HepG2 (cell line): Measurements from ENCODE around the gene GCN1. TPM values are rescaled to one million over a fixed set of nuclear protein-coding genes. Genes with fewer than 3 reads are reported as not detected.

ENCODE experiments used
- ATAC-seq: fragments of 200-7000 bp; cut with Tn5 transposase; 3 replicates; pipeline ENCODE4 v1.9.1; 2020; ENCODE audit warnings: mild to moderate bottlenecking, moderate library complexity
- BruUV-seq: library from RNA; stranded (reverse); fragments of 400-500 nt; replicated peaks from 2 replicates; lab custom pipeline; 2021; lab: Mats Ljungman, UMichigan
- CTCF ChIA-PET: fragments of 300-600 bp; formaldehyde crosslinking; extraction: SDS; loops from one replicate; lab custom pipeline; 2021; ENCODE audit warnings: low total read pairs, inconsistent platforms, low intra/inter-chr PET ratio; lab: Yijun Ruan, JAX
- POLR2A ChIA-PET: fragments of 350-600 bp; sonication (Branson Sonifier 250); formaldehyde crosslinking; loops from one replicate; lab custom pipeline; 2020; ENCODE audit warnings: antibody characterized with exemption, inconsistent platforms; lab: Yijun Ruan, JAX
- DNase-seq: peaks from one replicate; pipeline ENCODE4 v3.0.0-alpha.2; 2015; ENCODE audit warnings: low spot score
- FAIRE-seq: peaks from 3 replicates; lab custom pipeline; 2011; peaks lifted over from hg19 to GRCh38; lab: Jason Lieb, UNC
- H2AFZ ChIP-seq: one replicate; pipeline ENCODE4 v1.6.1; 2011; ENCODE audit warnings: low read length, inconsistent platforms
- H3K27ac ChIP-seq: fragments of 300-600 bp; 3 replicates; pipeline ENCODE4 v1.8.0; 2011; ENCODE audit warnings: mixed run types, mild to moderate bottlenecking, mixed read lengths, low read length, inconsistent platforms; ENCODE audit not compliant: insufficient read depth; ENCODE audit errors: extremely low read length
- H3K27me3 ChIP-seq, 2 experiments: fragments of 200-600 bp in 1 of 2; 2 replicates in 1 of 2; 3 replicates in 1 of 2; pipeline versions ENCODE4 v1.6.0 to v1.8.0; 2011; ENCODE audit warnings: low read length in 2 of 2, mild to moderate bottlenecking in 2 of 2, moderate library complexity in 2 of 2, inconsistent platforms in 1 of 2; ENCODE audit not compliant: insufficient read depth in 2 of 2, control insufficient read depth in 1 of 2
- H3K36me3 ChIP-seq, 2 experiments: fragments of 200-600 bp in 1 of 2; replicated peaks in 1 of 2; 2 replicates in 1 of 2; 3 replicates in 1 of 2; pipeline versions ENCODE4 v1.5.1 to v1.8.0; 2011; ENCODE audit warnings: low read length in 2 of 2, inconsistent platforms in 1 of 2; ENCODE audit not compliant: insufficient read depth in 2 of 2, control insufficient read depth in 1 of 2
- H3K4me1 ChIP-seq: 2 replicates; pipeline ENCODE4 v1.5.1; 2012; ENCODE audit warnings: low read length, inconsistent platforms; ENCODE audit not compliant: insufficient read depth
- H3K4me2 ChIP-seq: 2 replicates; pipeline ENCODE4 v1.6.0; 2011; ENCODE audit warnings: low read depth, low read length, inconsistent platforms
- H3K4me3 ChIP-seq, 3 experiments: fragments of 200-600 bp in 1 of 3; sonication (generic), shearing (Covaris generic) in 1 of 3; replicated peaks in 1 of 3; 2 replicates each; pipeline ENCODE4 v1.5.1; 2011 to 2016; ENCODE audit warnings: low read length in 3 of 3, inconsistent platforms in 2 of 3, low read depth in 2 of 3, mild to moderate bottlenecking in 2 of 3, control low read depth in 1 of 3, mixed read lengths in 1 of 3; ENCODE audit not compliant: insufficient read depth in 1 of 3
- H3K79me2 ChIP-seq: one replicate; pipeline ENCODE4 v1.6.1; 2011; ENCODE audit warnings: low read length, inconsistent platforms; ENCODE audit not compliant: insufficient read depth
- H3K9ac ChIP-seq: 2 replicates; pipeline ENCODE4 v1.6.0; 2011; ENCODE audit warnings: mild to moderate bottlenecking, low read depth, low read length, inconsistent platforms; ENCODE audit not compliant: insufficient read depth
- H3K9me3 ChIP-seq: 2 replicates; pipeline ENCODE4 v1.5.1; 2012; ENCODE audit warnings: mild to moderate bottlenecking, low read length
- H4K20me1 ChIP-seq: 2 replicates; pipeline ENCODE4 v1.6.0; 2011; ENCODE audit warnings: inconsistent platforms, mild to moderate bottlenecking, low read length, moderate library complexity; ENCODE audit not compliant: insufficient read depth
- ARID3A ChIP-seq: IDR thresholded peaks from 2 replicates; pipeline ENCODE4 v1.6.1; 2012; ENCODE audit warnings: low read depth, low read length, improper control_type of control experiment
- BRCA1 ChIP-seq: sonication (generic); formaldehyde crosslinking; IDR thresholded peaks from 2 replicates; pipeline ENCODE4 v1.4.0; 2020; ENCODE audit warnings: missing genetic modification reagents
- CHCHD3 ChIP-seq: sonication (generic); formaldehyde crosslinking; IDR thresholded peaks from 2 replicates; pipeline ENCODE4 v1.8.0; 2022; ENCODE audit warnings: mild to moderate bottlenecking, missing genetic modification reagents, moderate library complexity
- CREB3 ChIP-seq: sonication (generic); formaldehyde crosslinking; IDR thresholded peaks from 2 replicates; pipeline ENCODE4 v1.5.0; 2020; ENCODE audit warnings: missing genetic modification reagents
- GLI4 ChIP-seq: sonication (generic); formaldehyde crosslinking; IDR thresholded peaks from 2 replicates; pipeline ENCODE4 v1.5.1; 2020; ENCODE audit warnings: missing genetic modification reagents, mild to moderate bottlenecking, moderate library complexity, borderline replicate concordance
- HHEX ChIP-seq: IDR thresholded peaks from 2 replicates; pipeline ENCODE4 v1.6.1; 2016; ENCODE audit warnings: control low read depth
- HOMEZ ChIP-seq: IDR thresholded peaks from 2 replicates; pipeline ENCODE4 v1.6.1; 2016; ENCODE audit warnings: low read depth
- JUNB ChIP-seq: sonication (generic); formaldehyde crosslinking; IDR thresholded peaks from 2 replicates; pipeline ENCODE4 v1.8.0; 2022; ENCODE audit warnings: missing genetic modification reagents, mild to moderate bottlenecking, borderline replicate concordance
- KLF13 ChIP-seq: sonication (generic); formaldehyde crosslinking; IDR thresholded peaks from 2 replicates; pipeline ENCODE4 v1.4.0; 2020; ENCODE audit warnings: mild to moderate bottlenecking, missing genetic modification reagents
- MIXL1 ChIP-seq: IDR thresholded peaks from 2 replicates; pipeline ENCODE4 v1.6.1; 2016
- MTERF4 ChIP-seq: sonication (generic); formaldehyde crosslinking; IDR thresholded peaks from 2 replicates; pipeline ENCODE4 v1.8.0; 2023; ENCODE audit warnings: mild to moderate bottlenecking, missing genetic modification reagents
- NR2F1 ChIP-seq, 2 experiments: fragments of 450-650 bp in 1 of 2; formaldehyde crosslinking in 1 of 2; IDR thresholded peaks; 2 replicates each; pipeline versions ENCODE4 v1.5.0 to v1.6.1; 2016 to 2020; ENCODE audit warnings: mild to moderate bottlenecking in 1 of 2, missing compliant biosample characterization in 1 of 2, missing genetic modification reagents in 1 of 2, moderate library complexity in 1 of 2
- SIX1 ChIP-seq: sonication (generic); formaldehyde crosslinking; IDR thresholded peaks from 2 replicates; pipeline ENCODE4 v1.4.0; 2020; ENCODE audit warnings: missing genetic modification reagents, borderline replicate concordance
- ZBTB3 ChIP-seq: sonication (generic); formaldehyde crosslinking; IDR thresholded peaks from 2 replicates; pipeline ENCODE4 v1.4.0; 2020; ENCODE audit warnings: low read depth, mild to moderate bottlenecking, moderate library complexity, missing genetic modification reagents, borderline replicate concordance
- ZBTB7A ChIP-seq: sonication (generic); formaldehyde crosslinking; IDR thresholded peaks from 2 replicates; pipeline ENCODE4 v1.8.0; 2022; ENCODE audit warnings: mild to moderate bottlenecking, missing genetic modification reagents
- WGBS: methylation state at CpG from one replicate; pipeline ENCODE4 v1.1.6; 2017; ENCODE audit warnings: low lambda C conversion rate; 5-methylcytosine and 5-hydroxymethylcytosine counted together
- in situ Hi-C: cut with HindIII; loops from 2 replicates; pipeline ENCODE4 v1.10.0; 2017; ENCODE audit warnings: low pct_unique_long_range_greater_than_20kb; ENCODE audit not compliant: extremely low pct_ligation_motif_present
- intact Hi-C: fragments of 100-400 bp; cut with micrococcal nuclease; formaldehyde crosslinking; loops from one replicate; pipeline ENCODE4 v1.10.0; 2022; ENCODE audit not compliant: unreplicated experiment
- polyA plus RNA-seq, 8 experiments: library from polyadenylated mRNA; depleted of rRNA in 3 of 8; stranded (reverse) in 7 of 8; unstranded in 1 of 8; fragments of >200 nt; fragmentation: Illumina TruSeq in 4 of 8; extraction: Trizol in 4 of 8; gene quantifications; 2 replicates each; pipeline versions ENCODE4 v1.2.1 to v1.2.3, GENCODE V29; 2011 to 2016; ENCODE audit warnings: low read depth in 4 of 8, missing spikeins in 1 of 8, mixed read lengths in 1 of 8; ENCODE audit not compliant: insufficient read depth in 1 of 8
- total RNA-seq, 5 experiments: library from RNA; depleted of rRNA; stranded (reverse); fragments of >200 nt; fragmentation: Illumina TruSeq; extraction: Trizol; gene quantifications; 2 replicates each; pipeline ENCODE4 v1.2.3, GENCODE V29; 2016; ENCODE audit warnings: low read depth in 1 of 5

Gene GCN1
- total and polyA plus RNA-seq, 2 of the 13 experiments (the other 11 are each of a cell fraction or from before 2014, with no cell fraction given): 58.2 to 83.0 TPM

- TF ChIP-seq GLI4: no peak
Observed at GRCh38 chr12:120206228-120206627, 11.7 kb upstream of the GCN1 start (continued).

- H3K4me3 ChIP-seq: no peak overlapping the region
- H3K36me3 ChIP-seq: peaks cover 3 to 18% of the 10 kb centered on the region in 2 experiments; a peak in 4 of 5 replicates
- H3K4me1 ChIP-seq: peaks cover 19% of the 10 kb centered on the region
- POLR2A ChIA-PET: interaction anchor here (1.1 to 5.9 kb wide), 3 partner anchors 15 to 87 kb away, joined by 3 to 378 read pairs (median 9); partner anchors contain the start of gene RNU4-2
- H2AFZ ChIP-seq: no peak overlapping the region
- intact Hi-C loops: no loop called here
- no peaks in the 10 kb centered on the region for H3K9me3 ChIP-seq
- TF ChIP-seq ZBTB3 (CRISPR knock-in tag): no peak
- no peak for TF ChIP-seq SIX1
- no peak for TF ChIP-seq CHCHD3 (CRISPR knock-in tag)
- TF ChIP-seq ZBTB7A (CRISPR knock-in tag): no peak
- TF ChIP-seq KLF13 (CRISPR knock-in tag): no peak
- TF ChIP-seq MTERF4 (CRISPR knock-in tag): no peak
- TF ChIP-seq BRCA1 (CRISPR knock-in tag): no peak
- TF ChIP-seq HOMEZ (CRISPR knock-in tag): no peak
- TF ChIP-seq NR2F1 (CRISPR knock-in tag; IDR thresholded peaks at IDR 0.05): no peak
- TF ChIP-seq JUNB (CRISPR knock-in tag): no peak
- no peak for TF ChIP-seq MIXL1
- no peak for TF ChIP-seq HHEX
- TF ChIP-seq ARID3A: no peak
- no peak for TF ChIP-seq CREB3 (CRISPR knock-in tag)
- H3K27me3 ChIP-seq: no peaks in the 10 kb centered on the region; a peak in 1 of 5 replicates
- peaks cover 17% of the 10 kb centered on the region for H4K20me1 ChIP-seq
- 98% methylated on average over 7 of the region's 7 CpGs for WGBS
- BruUV-seq: no TSS peak
- ATAC-seq (no peak), FAIRE-seq (no peak), DNase-seq (no peak)
- in situ Hi-C loops: no loop called here
- H3K27ac ChIP-seq: no peak overlapping the region
- H3K9ac ChIP-seq: no peak overlapping the region
- H3K4me2 ChIP-seq: no peak overlapping the region
- H3K79me2 ChIP-seq: peaks cover 22% of the 10 kb centered on the region
- CTCF ChIA-PET: no interaction called here
Observed at GRCh38 chr12:120204171-120204570, 9.7 kb upstream of the GCN1 start.
